Right atrium auricular region (tissue), 2 donors: ENCODE data around the gene SP2. TPM values are rescaled to one million over a fixed set of nuclear protein-coding genes. Genes with fewer than 3 reads are reported as not detected.

Source experiments
- DNase-seq: peaks from one replicate; pipeline ENCODE4 v3.0.0-alpha.2; 2019; ENCODE audit warnings: low spot score
- H3K27ac ChIP-seq, 2 donors: fragments of 200-600 bp; sonication (generic); 1 replicate in 1 of 2; 2 replicates in 1 of 2; pipeline ENCODE4 v1.5.1; 2016 to 2019
- H3K27me3 ChIP-seq, 2 donors: fragments of 200-600 bp; sonication (generic); one replicate each; pipeline versions ENCODE4 v1.5.1 to v1.6.0; 2017 to 2019
- H3K36me3 ChIP-seq: fragments of 200-600 bp; sonication (generic); one replicate; pipeline ENCODE4 v1.5.1; 2016
- H3K4me1 ChIP-seq, 2 donors: fragments of 200-600 bp; sonication (generic); one replicate each; pipeline versions ENCODE4 v1.5.1 to v1.6.0; 2017 to 2019
- H3K4me3 ChIP-seq, 2 donors: fragments of 200-600 bp; sonication (generic); 1 replicate in 1 of 2; 2 replicates in 1 of 2; pipeline ENCODE4 v1.5.1; 2017 to 2019; ENCODE audit warnings: mild to moderate bottlenecking in 1 of 2, moderate library complexity in 1 of 2
- H3K9me3 ChIP-seq, 2 donors: fragments of 200-600 bp; sonication (generic); one replicate each; pipeline ENCODE4 v1.5.1; 2019
- CTCF ChIP-seq, 2 donors: fragments of 200-600 bp; sonication (generic); IDR thresholded peaks; one replicate each; pipeline ENCODE4 v1.5.1; 2019; ENCODE audit warnings: antibody characterized with exemption in 2 of 2
- total RNA-seq, 2 donors: library from RNA; depleted of rRNA; stranded (reverse); fragments of >200 nt; gene quantifications; one replicate each; pipeline ENCODE4 v1.1.0, GENCODE V29; 2016

SP2 gene
- total RNA-seq, 2 donors from 2014 or later: 11.7 to 12.8 TPM

GRCh38 chr17:47856830-47857229 lies 39.2 kb upstream of the SP2 start:
- Histone ChIP-seq H3K27me3 (peaks cover 21 to 23% of the 10 kb centered on the region in 2 donors), H3K27ac (no peak overlapping the region), H3K36me3 (no peaks in the 10 kb centered on the region), H3K9me3 (no peaks in the 10 kb centered on the region), H3K4me3 (no peak overlapping the region), H3K4me1 (peaks cover 0 to 11% of the 10 kb centered on the region in 2 donors)
- no peak for DNase-seq
- no peak for TF ChIP-seq CTCF (IDR thresholded peaks at IDR 0.05)

DNA sequence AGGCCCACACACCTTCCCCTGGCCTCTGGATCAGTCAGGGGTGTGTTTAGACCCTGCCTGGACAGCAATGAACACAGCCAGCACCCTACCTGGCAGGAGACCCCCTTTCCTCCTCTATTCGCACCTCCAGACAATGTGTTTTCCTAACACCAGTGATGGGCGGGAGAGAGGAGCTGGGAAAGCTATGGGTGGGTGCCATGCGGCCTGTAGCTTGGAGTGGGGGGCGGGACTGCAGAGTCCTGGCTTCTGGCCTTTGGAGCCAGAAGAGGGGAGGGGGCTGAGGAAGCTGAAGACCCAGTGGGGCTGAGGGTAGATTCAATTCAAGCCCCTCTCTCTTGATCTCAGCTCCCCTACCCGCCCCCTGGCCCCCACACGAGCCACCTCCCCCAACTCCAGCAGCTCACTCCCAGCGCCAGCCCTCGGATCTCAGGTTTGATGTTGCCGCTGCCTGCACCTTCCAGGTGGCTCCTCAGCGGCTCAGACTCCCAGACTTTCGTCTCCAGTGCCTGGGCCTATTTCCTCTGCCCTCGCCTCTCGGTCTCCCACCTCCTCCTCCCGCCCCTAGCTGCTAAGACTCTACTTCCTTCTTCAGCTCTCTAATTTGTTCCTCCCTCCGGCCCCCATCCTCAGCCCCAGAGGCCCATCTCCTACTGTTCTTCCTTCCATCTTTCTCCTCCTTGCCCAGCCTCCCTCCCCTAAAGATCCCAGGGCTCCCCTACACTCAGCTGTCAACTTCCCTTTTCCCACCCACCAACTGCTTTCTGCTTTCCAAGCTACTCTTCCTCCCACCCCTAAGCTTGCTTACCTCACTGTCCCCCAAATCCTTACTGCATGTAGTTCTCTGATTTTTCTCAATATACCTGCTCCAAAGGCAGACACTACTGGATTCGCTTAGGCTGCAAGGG lies 38.2 kb upstream of the SP2 start:
- peaks cover 13 to 16% of the 10 kb centered on the region in 2 donors for H3K27me3 ChIP-seq
- no peak overlapping the region for H3K27ac ChIP-seq
- no peaks in the 10 kb centered on the region for H3K36me3 ChIP-seq
- no peak for TF ChIP-seq CTCF (IDR thresholded peaks at IDR 0.05)
- H3K4me3 ChIP-seq: no peak overlapping the region
- no peak for DNase-seq
- H3K4me1 ChIP-seq: peaks cover 0 to 6% of the 10 kb centered on the region in 2 donors
- H3K9me3 ChIP-seq: no peaks in the 10 kb centered on the region

- Histone ChIP-seq H3K9me3 (no peaks in the 10 kb centered on the region), H3K27ac (no peak overlapping the region), H3K36me3 (no peaks in the 10 kb centered on the region), H3K27me3 (peaks cover 0 to 4% of the 10 kb centered on the region in 2 donors), H3K4me3 (no peak overlapping the region), H3K4me1 (peaks cover 0 to 6% of the 10 kb centered on the region in 2 donors)
- no peak for TF ChIP-seq CTCF (IDR thresholded peaks at IDR 0.05)
- no peak for DNase-seq
These were observed 35.6 kb upstream of the SP2 start for GRCh38 chr17:47860386-47860785.

- Histone ChIP-seq H3K27ac (no peak overlapping the region), H3K27me3 (no peaks in the 10 kb centered on the region)
These were observed 33.2 kb upstream of the SP2 start for GRCh38 chr17:47862621-47863440.

GRCh38 chr17:47864791-47865216 lies 31.2 kb upstream of the SP2 start:
- H3K9me3 ChIP-seq: no peaks in the 10 kb centered on the region
- TF ChIP-seq CTCF (IDR thresholded peaks at IDR 0.05): no peak

More at GRCh38 chr17:47862621-47863440, 33.2 kb upstream of the SP2 start:
- TF ChIP-seq CTCF (IDR thresholded peaks at IDR 0.05): no peak
- Histone ChIP-seq H3K9me3 (no peaks in the 10 kb centered on the region), H3K4me1 (no peaks in the 10 kb centered on the region), H3K36me3 (no peaks in the 10 kb centered on the region), H3K4me3 (no peak overlapping the region)
- no peak for DNase-seq

More at GRCh38 chr17:47864791-47865216, 31.2 kb upstream of the SP2 start:
- Histone ChIP-seq H3K4me1 (no peaks in the 10 kb centered on the region), H3K36me3 (no peaks in the 10 kb centered on the region), H3K4me3 (no peak overlapping the region), H3K27ac (no peak overlapping the region), H3K27me3 (no peaks in the 10 kb centered on the region)
- DNase-seq: no peak
